Esophagus mucosa (tissue), 1 donor: ENCODE data around the gene DHX34. TPM values are rescaled to one million over a fixed set of nuclear protein-coding genes. Genes with fewer than 3 reads are reported as not detected.
"Not testable (repeated sequence)": the region's sequence is repeated elsewhere in the genome, so short reads cannot be mapped to it uniquely, and the experiment has no call there.

Source experiments
- ATAC-seq: fragments of 200-7000 bp; cut with Tn5 transposase; one replicate; pipeline ENCODE4 v1.9.1; 2020
- total RNA-seq: library from RNA; stranded (reverse); gene quantifications from one replicate; pipeline ENCODE4 v1.2.4, GENCODE V29; 2023
- donor health status: DM: yes; HTN: yes; CAD: no.

Gene DHX34
- total RNA-seq, 1 donor from 2014 or later: 7.9 TPM

GRCh38 chr19:47331490-47331889, 17.6 kb upstream of the DHX34 start:
- ATAC-seq: no peak

- ATAC-seq: peak; percentile 82
Observed at GRCh38 chr19:47331931-47332547, 17.1 kb upstream of the DHX34 start, which contains the start of gene C5AR2. C5AR2 (plus strand) TSS chr19:47332175; CDS start chr19:47340800, 8,625 bp downstream.

GRCh38 chr19:47336765-47337718, 12.1 kb upstream of the DHX34 start:
- peak; percentile 32 for ATAC-seq

- ATAC-seq: no peak
Observed at GRCh38 chr19:47339196-47339880, 9.8 kb upstream of the DHX34 start.

- ATAC-seq: no peak
Observed at GRCh38 chr19:47340477-47341208, 8.5 kb upstream of the DHX34 start.

- no peak for ATAC-seq
Observed at GRCh38 chr19:47341734-47342133, 7.4 kb upstream of the DHX34 start.

GRCh38 chr19:47343194-47343802, 5.8 kb upstream of the DHX34 start:
- no peak for ATAC-seq

GRCh38 chr19:47344425-47344824, 4.7 kb upstream of the DHX34 start:
- no peak for ATAC-seq

- not testable (repeated sequence) for ATAC-seq
Observed at GRCh38 chr19:47346024-47346423, 3.1 kb upstream of the DHX34 start.

GRCh38 chr19:47350630-47351029, 1.5 kb downstream of the DHX34 start:
- ATAC-seq: no peak

GRCh38 chr19:47351548-47351947, 2.4 kb downstream of the DHX34 start:
- ATAC-seq: no peak

- no peak for ATAC-seq
Observed at GRCh38 chr19:47352095-47352494, 3.0 kb downstream of the DHX34 start.

- no peak for ATAC-seq
Observed at GRCh38 chr19:47353307-47353712, 4.2 kb downstream of the DHX34 start.

GRCh38 chr19:47356900-47357299, 7.8 kb downstream of the DHX34 start:
- no peak for ATAC-seq

- no peak for ATAC-seq
Observed at GRCh38 chr19:47357788-47358680, 8.9 kb downstream of the DHX34 start.

GRCh38 chr19:47358936-47359335, 9.8 kb downstream of the DHX34 start:
- ATAC-seq: no peak

GRCh38 chr19:47362321-47362720, 13.2 kb downstream of the DHX34 start:
- ATAC-seq: no peak

- ATAC-seq: peak; percentile 26
Observed at GRCh38 chr19:47363758-47364531, 14.8 kb downstream of the DHX34 start.

GRCh38 chr19:47365455-47365854, 16.3 kb downstream of the DHX34 start:
- ATAC-seq: not testable (repeated sequence)

- peak; percentile 63 for ATAC-seq
Observed at GRCh38 chr19:47370045-47370611, 21.0 kb downstream of the DHX34 start.
